Measurements from ENCODE around the gene MIDN. TPM values are rescaled to one million over a fixed set of nuclear protein-coding genes. Genes with fewer than 3 reads are reported as not detected.
"Not testable (repeated sequence)": the region's sequence is repeated elsewhere in the genome, so short reads cannot be mapped to it uniquely, and the experiment has no call there.

The MIDN gene
- total RNA-seq: 10 to 100 TPM; 54.1 to 54.6 TPM

DNA sequence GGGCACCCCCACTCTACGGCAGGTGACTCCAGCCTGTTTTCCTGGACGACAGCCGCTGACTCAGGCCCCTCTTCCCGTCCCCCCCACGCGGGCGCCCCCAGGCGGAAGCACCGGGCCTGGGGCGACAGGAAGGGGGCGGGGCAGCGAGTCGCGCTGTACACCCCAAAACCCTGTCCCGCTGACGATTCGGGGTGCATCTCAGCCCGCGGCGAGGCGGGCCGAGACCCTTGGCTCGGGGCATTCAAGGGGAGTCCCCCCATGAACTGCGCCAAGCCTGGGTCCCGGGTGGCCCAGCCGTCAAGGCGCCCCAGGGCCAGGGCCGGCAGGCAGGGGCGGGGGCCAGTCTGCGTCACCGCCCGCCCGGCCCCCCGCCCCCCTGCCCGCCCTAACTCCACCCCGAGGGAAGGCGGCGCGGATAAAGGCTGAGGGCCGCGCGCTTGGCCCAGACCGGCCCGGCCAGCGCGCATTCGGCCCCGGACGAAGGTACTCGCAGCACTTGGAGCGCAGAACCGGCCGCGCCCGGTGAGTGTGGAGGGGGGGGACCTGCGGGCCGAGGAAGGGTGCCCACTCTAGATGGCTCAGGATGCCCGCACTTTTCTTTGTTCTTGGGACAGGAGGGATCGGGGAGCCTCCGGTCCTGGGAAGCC, at the start of gene MIDN:
TSS of gene MIDN (plus strand) at position 445 of the 647 bp plus-strand sequence. CDS start 1,714 bp downstream, outside the sequence.
- CTCF ChIA-PET: interaction anchor here (1.0 kb wide), 2 partner anchors 18 to 21 kb away, joined by 6 to 10 read pairs; partner anchors contain the start of gene CIRBP

DNA sequence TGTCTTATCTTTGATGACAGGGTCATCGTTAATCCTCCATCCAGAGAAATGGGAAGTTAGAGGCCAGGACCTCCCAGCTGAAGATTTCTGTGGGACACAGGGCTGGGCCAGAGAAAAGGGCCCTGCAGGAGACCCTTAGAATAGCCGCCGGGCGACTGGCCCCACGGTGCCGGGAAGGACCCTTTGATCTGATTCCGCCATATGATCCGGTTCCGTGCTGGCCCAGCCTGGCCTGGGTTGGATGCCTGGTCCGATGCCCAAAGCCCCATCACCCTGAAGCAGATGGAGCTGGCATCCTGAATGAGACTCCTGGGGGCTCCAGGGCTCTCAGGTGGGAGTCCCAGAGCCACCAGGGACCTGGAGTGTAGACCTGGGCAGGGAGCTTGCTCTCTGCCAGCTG, 48.9 kb upstream of the MIDN start:
- H3K27ac Mint-ChIP-seq: no peak overlapping the region
- no peak for DNase-seq
- H3K4me3 Mint-ChIP-seq: no peak overlapping the region
- intact Hi-C loops (cut with micrococcal nuclease): no loop called here
- CTCF ChIA-PET: interaction anchor here (0.8 to 1.3 kb wide), 2 partner anchors 41 to 86 kb away, joined by 3 to 8 read pairs; no protein-coding TSS in a partner anchor
- no peaks in the 10 kb centered on the region for H3K9me3 Mint-ChIP-seq
- no peaks in the 10 kb centered on the region for H3K36me3 Mint-ChIP-seq
- H3K4me1 Mint-ChIP-seq (ENCODE audit: low read depth): peaks cover 13% of the 10 kb centered on the region
- POLR2A ChIA-PET: no interaction called here
- no peaks in the 10 kb centered on the region for H3K27me3 Mint-ChIP-seq

More for the DNA sequence above, at the start of gene MIDN:
- Mint-ChIP-seq H3K9me3 (no peaks in the 10 kb centered on the region), H3K36me3 (peaks cover 17% of the 10 kb centered on the region), H3K4me1 (ENCODE audit: low read depth) (peaks cover 11% of the 10 kb centered on the region), H3K27ac (peak within 1 kb of the TSS; percentile 84), H3K4me3 (peak within 1 kb of the TSS; percentile 74), H3K27me3 (no peaks in the 10 kb centered on the region)
- POLR2A ChIA-PET: interaction anchor here (0.7 to 1.0 kb wide), 2 partner anchors 18 to 21 kb away, joined by 3 to 6 read pairs; partner anchors contain the start of gene CIRBP
- intact Hi-C loops (cut with micrococcal nuclease): loop anchor here (2.0 kb wide), 2 partner anchors 159 to 451 kb away; partner anchors contain the start of genes DAZAP1 and PTBP1
- DNase-seq: peak; percentile 76

DNA sequence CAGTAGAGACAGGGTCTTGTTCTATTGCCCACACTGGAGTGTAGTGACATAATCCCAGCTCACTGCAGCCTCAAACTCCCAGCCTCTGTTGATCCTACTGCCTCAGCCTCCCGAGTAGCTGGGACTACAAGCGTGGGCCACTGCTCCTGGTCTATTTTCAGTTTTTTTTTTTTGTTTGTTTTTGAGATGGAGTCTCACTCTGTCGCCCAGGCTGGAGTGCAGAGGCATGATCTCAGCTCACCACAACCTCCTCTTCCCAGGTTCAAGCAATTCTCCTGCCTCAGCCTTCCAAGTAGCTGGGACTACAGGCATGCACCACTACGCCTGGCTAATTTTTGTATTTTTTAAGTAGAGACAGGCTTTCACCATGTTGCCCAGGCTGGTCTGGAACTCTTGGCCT, 47.8 kb upstream of the MIDN start:
- H3K4me3 Mint-ChIP-seq; H3K9me3 Mint-ChIP-seq; intact Hi-C loops (cut with micrococcal nuclease); H3K36me3 Mint-ChIP-seq; H3K27ac Mint-ChIP-seq; H3K27me3 Mint-ChIP-seq; DNase-seq: not testable (repeated sequence)
- ChIA-PET CTCF (interaction anchor here (0.6 to 1.3 kb wide), 2 partner anchors 12 to 40 kb away, joined by 3 to 8 read pairs; no protein-coding TSS in a partner anchor), POLR2A (interaction anchor here (1.2 kb wide), 1 partner anchor 67 kb away, joined by 3 read pairs; no protein-coding TSS in a partner anchor)
- peaks cover 13% of the 10 kb centered on the region for H3K4me1 Mint-ChIP-seq (ENCODE audit: low read depth)

GRCh38 chr19:1205114-1206099, 43.0 kb upstream of the MIDN start, which contains the start of gene STK11:
TSS of gene STK11 (plus strand) at chr19:1205778. CDS start at chr19:1206914, 1,136 bp downstream.
- peak; percentile 100 for DNase-seq
- CTCF ChIA-PET: interaction anchor here (2.7 kb wide), 1 partner anchor 39 kb away, joined by 12 read pairs; no protein-coding TSS in a partner anchor
- Mint-ChIP-seq H3K4me3 (peak within 1 kb of the TSS; percentile 91), H3K9me3 (no peaks in the 10 kb centered on the region), H3K36me3 (peaks cover 16% of the 10 kb centered on the region), H3K27ac (peak within 1 kb of the TSS; percentile 81), H3K4me1 (ENCODE audit: low read depth) (peaks cover 24% of the 10 kb centered on the region), H3K27me3 (no peaks in the 10 kb centered on the region)
- POLR2A ChIA-PET: no interaction called here
- intact Hi-C loops (cut with micrococcal nuclease): loop anchor here (1.0 kb wide), 1 partner anchor 73 kb away; no protein-coding TSS in a partner anchor

GRCh38 chr19:1206150-1206863, 42.1 kb upstream of the MIDN start:
- Mint-ChIP-seq H3K36me3 (peaks cover 17% of the 10 kb centered on the region), H3K27ac (peak overlapping the region; percentile 81), H3K9me3 (no peaks in the 10 kb centered on the region), H3K4me3 (peak overlapping the region; percentile 91), H3K4me1 (ENCODE audit: low read depth) (peaks cover 28% of the 10 kb centered on the region), H3K27me3 (no peaks in the 10 kb centered on the region)
- ChIA-PET POLR2A (interaction anchor here (1.0 kb wide), 1 partner anchor 93 kb away, joined by 3 read pairs; no protein-coding TSS in a partner anchor), CTCF (no interaction called here)
- DNase-seq: no peak
- intact Hi-C loops (cut with micrococcal nuclease): no loop called here

GRCh38 chr19:1206864-1207450, 41.4 kb upstream of the MIDN start:
- Mint-ChIP-seq H3K36me3 (peaks cover 20% of the 10 kb centered on the region), H3K9me3 (no peaks in the 10 kb centered on the region), H3K4me3 (peak overlapping the region; percentile 91), H3K27me3 (no peaks in the 10 kb centered on the region), H3K27ac (peak overlapping the region; percentile 81), H3K4me1 (ENCODE audit: low read depth) (peaks cover 32% of the 10 kb centered on the region)
- POLR2A ChIA-PET: interaction anchor here (1.0 kb wide), 1 partner anchor 94 kb away, joined by 3 read pairs; no protein-coding TSS in a partner anchor
- intact Hi-C loops (cut with micrococcal nuclease): no loop called here
- DNase-seq: peak; percentile 51
- CTCF ChIA-PET: no interaction called here

GRCh38 chr19:1208830-1209229, 39.6 kb upstream of the MIDN start:
- peak overlapping the region; percentile 8 for H3K4me3 Mint-ChIP-seq

DNA sequence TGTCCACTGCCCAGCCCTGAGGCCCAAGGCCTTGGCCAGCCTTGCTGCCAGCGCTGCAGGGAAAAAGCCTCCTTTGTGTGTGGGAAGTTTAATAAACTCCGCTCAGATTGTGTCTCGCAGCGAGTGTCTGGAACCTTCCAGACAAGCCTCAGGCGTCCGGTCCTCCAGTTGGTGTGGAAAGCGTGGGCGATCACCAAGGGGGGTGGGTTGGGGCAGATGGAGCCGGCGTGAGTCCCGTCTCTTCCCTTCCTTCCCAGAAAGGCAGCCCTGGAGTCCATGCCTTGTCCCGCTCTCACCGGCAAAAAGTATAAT, 38.2 kb upstream of the MIDN start:
- no peaks in the 10 kb centered on the region for H3K9me3 Mint-ChIP-seq
- peaks cover 27% of the 10 kb centered on the region for H3K36me3 Mint-ChIP-seq
- intact Hi-C loops (cut with micrococcal nuclease): no loop called here
- H3K27me3 Mint-ChIP-seq: no peaks in the 10 kb centered on the region
- DNase-seq: no peak
- H3K4me1 Mint-ChIP-seq (ENCODE audit: low read depth): peaks cover 32% of the 10 kb centered on the region
- H3K27ac Mint-ChIP-seq: no peak overlapping the region
- no peak overlapping the region for H3K4me3 Mint-ChIP-seq
- POLR2A ChIA-PET: no interaction called here
- CTCF ChIA-PET: interaction anchor here (1.3 kb wide), 2 partner anchors 34 to 97 kb away, joined by 3 to 4 read pairs; no protein-coding TSS in a partner anchor

More at GRCh38 chr19:1208830-1209229, 39.6 kb upstream of the MIDN start:
- H3K9me3 Mint-ChIP-seq; POLR2A ChIA-PET; intact Hi-C loops (cut with micrococcal nuclease); DNase-seq; H3K27ac Mint-ChIP-seq; H3K27me3 Mint-ChIP-seq: not testable (repeated sequence)
- Mint-ChIP-seq H3K4me1 (ENCODE audit: low read depth) (peaks cover 31% of the 10 kb centered on the region), H3K36me3 (peaks cover 26% of the 10 kb centered on the region)
- CTCF ChIA-PET: interaction anchor here (1.3 kb wide), 1 partner anchor 35 kb away, joined by 4 read pairs; no protein-coding TSS in a partner anchor

- intact Hi-C loops (cut with micrococcal nuclease): no loop called here
- CTCF ChIA-PET: interaction anchor here (1.1 to 1.9 kb wide), 2 partner anchors 11 to 99 kb away, joined by 3 to 6 read pairs; no protein-coding TSS in a partner anchor
Observed at GRCh38 chr19:1211494-1212234, 36.7 kb upstream of the MIDN start.

More at GRCh38 chr19:1211494-1212234, 36.7 kb upstream of the MIDN start:
- Mint-ChIP-seq H3K36me3 (peaks cover 26% of the 10 kb centered on the region), H3K4me3 (no peak overlapping the region), H3K27ac (peak overlapping the region; percentile 64), H3K4me1 (ENCODE audit: low read depth) (peaks cover 32% of the 10 kb centered on the region), H3K9me3 (no peaks in the 10 kb centered on the region), H3K27me3 (no peaks in the 10 kb centered on the region)
- no peak for DNase-seq
- POLR2A ChIA-PET: interaction anchor here (0.6 kb wide), 1 partner anchor 1266 kb away, joined by 4 read pairs; no protein-coding TSS in a partner anchor
